Amniotic stem cell (primary cell): ENCODE measurements around the gene IPO5.
A peak's percentile ranks its signal among the peaks of the same experiment; 100 is the strongest.

Experiments
- DNase-seq: peaks from one replicate; lab custom pipeline; 2025; lab: John Stamatoyannopoulos, UW

The IPO5 gene

DNA sequence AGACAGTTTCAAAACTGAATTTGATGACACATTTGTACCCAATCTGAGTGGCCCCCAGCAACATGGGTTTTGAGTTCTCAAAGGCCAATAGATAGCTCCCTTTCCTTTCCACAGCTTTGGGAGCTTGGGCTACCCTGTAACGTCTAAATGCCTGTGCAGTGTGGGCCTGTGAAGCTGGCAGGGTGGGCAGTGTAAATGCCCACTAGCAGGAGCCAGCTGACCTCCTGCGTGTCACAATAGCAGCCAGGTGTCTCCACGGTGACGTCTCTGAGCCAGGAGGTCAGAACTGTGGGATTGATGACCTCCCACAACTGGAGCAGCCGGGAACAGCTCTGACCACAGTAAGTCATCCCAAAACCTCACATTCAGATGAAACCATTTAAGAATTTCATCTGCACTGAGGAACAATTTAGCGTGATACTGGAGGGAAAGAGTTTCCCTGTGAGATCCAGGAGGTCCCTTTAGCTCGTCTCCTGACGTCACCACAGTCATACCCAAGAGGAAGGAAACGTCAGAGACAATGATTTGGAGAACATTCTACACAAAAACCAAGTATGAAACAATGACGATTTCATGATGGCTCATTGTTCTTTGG lies at the start of gene IPO5:
Gene IPO5 (plus strand): TSS at position 300 of the 595 bp plus-strand sequence. CDS start 23,022 bp downstream, outside the sequence.
- no peak for DNase-seq

DNA sequence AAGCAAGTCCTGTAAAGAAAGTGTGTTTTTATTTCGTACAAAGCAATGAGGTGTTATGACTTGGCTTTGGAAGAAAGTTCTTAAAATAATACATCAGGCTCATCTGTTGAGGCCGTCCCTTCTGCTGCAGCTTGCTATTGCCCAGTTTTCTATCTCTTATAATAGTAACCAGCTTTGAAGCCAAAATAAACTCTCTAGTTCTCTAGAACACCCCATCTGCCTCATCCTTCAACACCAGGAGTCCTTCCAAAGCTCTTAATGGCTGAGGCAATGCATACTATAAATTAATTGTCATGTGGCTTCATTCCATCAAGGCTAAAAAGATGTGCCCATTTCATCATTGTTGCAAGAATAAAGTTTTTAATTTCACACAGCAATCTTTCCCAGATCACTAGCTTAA lies 49.4 kb upstream of the IPO5 start:
- DNase-seq, result no peak

DNA sequence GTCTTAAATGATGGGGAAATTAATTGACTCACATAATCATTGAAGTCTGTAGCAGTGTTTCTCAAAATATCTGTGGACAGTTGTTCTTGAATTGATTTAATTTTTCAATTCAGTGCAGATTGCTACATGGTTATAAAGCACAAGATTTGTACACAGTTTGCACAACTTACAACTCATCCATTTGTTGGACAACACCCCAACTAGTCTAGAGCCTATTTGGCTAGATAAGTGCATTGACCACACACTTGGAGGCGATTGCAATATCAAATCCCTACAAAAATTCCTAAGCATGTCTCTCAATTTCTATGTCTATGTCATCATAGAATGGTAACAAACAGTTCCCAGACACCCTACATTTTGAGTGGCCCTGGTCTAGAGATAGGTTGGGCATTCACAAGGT lies 48.0 kb upstream of the IPO5 start:
- no peak for DNase-seq

DNA sequence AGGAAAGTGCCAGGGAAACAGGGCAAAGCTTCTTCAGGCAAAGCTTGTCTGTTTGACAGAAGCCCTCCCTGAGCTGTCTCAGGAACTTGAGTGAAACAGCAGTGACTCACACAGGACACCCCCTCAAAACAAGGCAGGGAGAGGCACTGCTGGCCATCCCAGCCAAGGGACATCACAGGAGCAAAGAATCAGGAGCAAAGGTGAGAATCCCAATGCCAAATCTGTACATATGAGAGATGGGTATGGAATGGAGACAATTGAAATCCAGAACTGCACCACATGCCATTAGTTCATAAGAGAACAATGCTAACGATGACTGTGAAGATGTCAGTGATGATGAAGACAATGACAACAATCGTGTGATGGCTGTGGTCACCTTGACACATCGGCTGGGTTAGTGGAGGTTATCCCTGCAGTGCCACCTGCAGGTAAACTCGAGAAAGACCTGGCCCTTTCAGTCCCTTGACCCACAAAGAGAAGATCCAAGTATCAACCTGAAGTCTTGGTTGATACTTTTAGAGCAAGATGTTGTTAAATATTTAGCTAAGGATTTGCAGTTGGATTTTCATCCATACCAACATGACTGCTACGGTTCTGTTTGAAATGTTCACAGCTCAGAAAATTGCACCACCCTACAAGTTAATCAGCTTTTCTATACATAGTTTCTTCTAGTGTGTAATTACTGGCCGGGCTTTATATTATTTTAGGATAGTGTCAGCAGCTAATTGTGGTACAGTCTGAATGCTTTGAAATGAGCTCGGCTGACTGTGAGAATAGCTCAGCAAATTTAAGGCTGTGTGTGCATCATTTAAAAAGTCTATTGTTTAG lies 42.0 kb upstream of the IPO5 start:
- DNase-seq, result no peak

DNA sequence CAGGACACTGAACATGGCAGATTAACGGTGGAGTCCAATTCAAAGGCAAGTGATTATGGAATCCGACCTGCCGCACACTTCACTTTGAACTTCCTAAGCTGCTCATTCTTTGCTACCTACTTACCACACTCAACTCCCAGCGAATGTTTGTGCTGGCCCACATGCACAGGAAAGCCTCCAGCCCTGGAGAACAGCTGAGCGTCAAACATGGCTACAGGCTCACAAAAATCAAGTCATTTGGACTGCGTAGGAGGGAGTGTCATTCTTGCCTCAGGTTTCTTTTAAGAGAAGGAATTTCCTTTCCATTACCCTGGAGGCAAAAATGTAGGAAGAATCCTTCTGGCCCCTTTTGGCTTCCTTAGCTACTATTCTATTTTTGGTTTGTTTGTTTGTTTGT lies 41.3 kb upstream of the IPO5 start:
- no peak for DNase-seq

DNA sequence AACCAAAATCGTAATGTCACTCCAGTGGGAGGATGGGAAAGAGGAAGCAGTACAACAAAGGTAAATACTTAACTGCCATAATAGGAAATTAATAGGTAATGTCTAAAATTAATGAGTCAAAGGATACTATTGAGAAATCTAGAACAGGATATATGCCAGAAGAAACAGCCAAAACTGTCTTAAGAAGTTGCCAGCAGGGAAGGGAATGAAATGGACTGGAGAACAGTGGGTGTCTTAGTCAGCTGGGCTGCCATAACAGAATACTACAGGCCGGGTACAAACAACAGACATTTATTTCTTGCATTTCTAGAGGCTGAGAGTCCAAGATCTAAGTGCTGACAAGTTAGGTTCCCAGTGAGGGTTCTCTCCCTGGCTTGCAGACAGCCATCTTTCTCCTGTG lies 40.3 kb upstream of the IPO5 start:
- DNase-seq, result no peak

DNA sequence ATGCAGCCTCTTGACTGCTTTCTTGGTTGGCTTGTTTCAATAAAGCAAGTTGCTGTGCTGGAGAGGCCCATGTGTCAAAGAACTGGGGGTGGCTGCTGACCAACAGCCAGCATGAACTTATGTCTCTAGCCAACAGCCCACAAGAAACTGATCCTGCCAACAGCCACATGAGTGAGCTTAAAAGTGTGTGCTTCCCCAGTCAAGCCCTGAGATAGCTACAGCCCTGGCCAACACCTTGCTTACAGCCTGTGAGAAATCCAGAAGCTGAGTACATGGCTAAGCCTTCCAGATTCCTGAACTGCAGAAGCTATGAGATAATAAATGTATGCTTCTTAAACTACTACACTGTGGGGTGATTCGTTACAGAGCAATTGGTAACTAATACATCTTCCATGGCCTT lies 38.9 kb upstream of the IPO5 start:
- no peak for DNase-seq

DNA sequence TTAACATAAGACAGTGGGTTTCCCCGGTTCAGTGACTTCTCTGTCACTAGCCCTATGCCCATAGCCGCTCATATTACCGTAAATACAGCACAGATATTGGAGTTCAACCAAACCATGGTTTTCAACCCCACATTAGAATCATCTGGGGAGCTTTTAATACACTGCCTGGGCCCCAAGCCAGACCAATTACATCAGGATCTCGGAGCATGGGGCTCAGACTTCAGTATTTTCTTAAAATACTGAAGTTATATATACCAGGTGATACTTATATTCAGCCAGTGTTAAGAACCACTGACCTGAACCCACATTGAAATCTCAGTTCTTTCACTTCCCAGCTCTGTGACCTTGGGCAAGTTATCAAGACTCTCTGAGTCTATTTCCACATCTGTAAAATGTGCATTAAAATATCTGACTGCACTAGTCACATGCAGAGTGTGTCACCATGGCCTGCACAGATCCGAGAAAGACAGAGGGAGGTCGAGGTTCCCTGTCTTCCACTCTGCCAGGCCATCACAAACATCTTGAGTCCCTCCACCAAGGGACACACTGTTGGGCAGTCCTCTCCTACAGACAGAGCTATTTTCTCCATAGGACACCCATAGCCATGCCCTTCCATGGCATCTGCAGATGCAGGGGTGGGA lies 32.2 kb upstream of the IPO5 start:
- no peak for DNase-seq

DNA sequence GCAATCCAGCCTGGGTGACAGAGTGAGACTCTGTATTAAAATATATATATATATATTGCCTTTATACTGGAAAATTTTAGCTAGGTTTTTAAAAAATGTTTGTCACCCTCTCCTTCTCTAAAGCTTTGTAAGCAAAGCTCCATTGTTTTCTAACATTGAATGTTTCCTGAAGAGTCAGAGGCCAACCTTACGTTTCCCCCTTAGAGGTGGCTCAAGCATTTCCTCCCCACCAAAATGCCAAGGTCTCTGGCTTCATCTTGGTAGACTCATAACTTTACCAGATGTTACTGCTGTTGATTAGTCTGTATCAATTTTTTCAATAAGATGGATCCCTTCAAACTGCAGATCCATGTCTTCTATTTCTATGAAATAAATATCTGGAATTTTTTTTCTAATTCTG lies 25.2 kb upstream of the IPO5 start:
- no peak for DNase-seq

DNA sequence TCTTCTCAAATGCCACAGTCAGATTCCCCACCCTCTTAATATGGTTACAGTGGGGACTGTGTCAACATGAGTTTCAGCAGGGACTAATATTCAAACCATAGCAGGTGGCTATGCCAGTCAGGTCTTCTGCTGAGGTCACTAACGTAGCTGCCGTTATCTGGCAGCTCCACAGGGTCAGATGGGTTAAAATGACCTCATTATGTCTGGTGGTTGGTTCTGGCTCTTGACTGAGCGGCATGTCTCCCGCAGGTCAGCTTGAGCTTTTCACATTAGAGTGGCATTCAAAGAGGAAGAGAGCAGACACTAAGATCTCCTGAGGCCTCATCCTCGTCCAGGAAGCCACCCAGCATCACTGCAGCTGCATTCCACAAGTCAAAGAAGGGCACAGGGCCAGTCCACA lies 21.4 kb upstream of the IPO5 start:
- no peak for DNase-seq

DNA sequence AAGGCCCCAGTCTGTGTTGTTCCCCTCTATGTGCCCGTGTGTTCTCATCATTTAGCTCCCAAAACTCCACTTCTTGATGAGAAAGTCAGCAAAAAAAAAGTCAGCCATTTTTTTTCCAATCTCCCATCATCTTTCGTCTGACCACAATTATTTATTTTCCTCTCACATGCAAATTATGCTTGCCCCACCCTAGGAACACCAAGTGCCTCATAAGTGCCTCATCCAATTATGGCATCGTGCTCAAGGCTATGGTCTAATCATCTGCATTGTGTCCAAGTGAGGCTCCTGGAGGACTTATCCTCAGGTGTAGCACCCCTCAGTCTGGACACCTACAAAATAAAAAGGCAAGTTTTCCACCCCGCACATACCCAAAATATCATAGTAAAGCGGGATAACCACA lies 20.8 kb upstream of the IPO5 start:
- DNase-seq, result no peak

DNA sequence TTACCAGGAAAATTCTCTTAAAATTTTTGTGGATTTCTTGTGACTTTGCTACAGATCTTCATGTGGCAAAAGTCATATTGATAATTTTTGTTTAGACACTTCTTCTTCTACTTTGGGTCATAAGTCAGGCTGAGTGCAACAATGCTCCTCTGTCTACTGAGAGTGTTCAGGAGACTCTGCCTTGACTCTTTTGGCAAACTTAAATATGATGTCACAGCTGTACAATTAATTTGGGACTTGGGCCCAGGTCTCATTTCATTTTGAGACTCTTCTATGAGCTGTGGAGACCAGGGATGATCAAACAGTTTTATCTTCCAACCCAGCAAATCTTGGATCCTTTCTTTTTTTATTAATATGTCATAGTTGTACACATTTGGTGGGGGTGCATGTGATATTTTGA lies 19.7 kb upstream of the IPO5 start:
- DNase-seq, result no peak

DNA sequence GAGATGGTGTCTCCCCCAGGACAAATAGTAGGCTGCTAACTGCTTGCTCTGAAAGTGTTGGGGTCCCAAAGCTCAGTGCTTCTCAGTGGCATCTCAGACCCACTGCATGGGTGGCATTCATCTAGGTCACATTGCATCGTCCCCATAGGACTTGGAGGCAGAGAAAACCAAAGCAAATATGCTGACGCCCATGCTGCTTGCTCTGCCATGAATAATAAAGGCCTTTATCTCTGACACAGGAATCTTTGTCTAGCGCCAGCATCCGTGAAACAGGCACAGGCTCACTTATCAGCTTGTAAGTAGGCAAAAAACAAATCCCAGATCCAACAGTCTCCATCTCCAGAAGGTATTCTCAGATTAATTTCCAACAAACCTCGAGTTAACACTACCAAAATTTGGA lies 18.9 kb upstream of the IPO5 start:
- DNase-seq, result no peak

DNA sequence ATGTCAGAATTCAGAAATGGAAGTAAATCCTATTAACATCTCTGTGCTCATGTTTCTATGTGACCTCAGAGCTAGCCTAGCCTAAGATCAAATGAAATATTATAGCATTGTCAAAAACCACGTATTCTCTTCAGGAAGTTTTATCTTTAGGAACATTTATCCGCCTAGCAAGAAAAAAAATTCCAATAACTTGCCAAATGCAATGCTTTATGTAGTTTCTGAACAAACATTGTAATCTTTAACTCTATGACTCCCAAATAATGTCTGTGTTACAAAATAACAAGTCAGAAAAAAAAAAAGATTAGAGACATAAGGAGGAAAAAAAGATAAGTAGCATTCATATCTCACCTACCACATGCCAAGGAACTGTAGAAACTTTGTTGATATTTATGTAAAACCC lies 18.4 kb upstream of the IPO5 start:
- DNase-seq, result no peak

DNA sequence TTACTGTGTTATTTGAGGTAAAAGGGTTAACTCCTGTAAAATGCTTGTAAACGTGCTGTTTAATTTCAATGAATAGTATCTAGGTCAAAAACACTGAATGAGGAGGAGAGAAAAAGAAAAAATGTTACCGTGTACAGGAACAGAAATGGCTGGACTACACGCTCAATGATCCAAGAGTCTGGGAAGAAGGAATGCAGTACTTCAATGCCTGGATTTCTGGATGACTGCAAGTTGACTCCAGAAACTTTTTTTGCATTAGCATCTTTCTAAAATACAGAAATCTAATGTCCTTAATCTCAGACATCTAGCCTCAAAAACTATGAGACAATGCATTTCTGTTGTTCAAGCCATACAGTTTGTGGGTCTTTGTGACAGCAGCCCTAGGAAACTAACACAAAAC lies 17.4 kb upstream of the IPO5 start:
- no peak for DNase-seq

DNA sequence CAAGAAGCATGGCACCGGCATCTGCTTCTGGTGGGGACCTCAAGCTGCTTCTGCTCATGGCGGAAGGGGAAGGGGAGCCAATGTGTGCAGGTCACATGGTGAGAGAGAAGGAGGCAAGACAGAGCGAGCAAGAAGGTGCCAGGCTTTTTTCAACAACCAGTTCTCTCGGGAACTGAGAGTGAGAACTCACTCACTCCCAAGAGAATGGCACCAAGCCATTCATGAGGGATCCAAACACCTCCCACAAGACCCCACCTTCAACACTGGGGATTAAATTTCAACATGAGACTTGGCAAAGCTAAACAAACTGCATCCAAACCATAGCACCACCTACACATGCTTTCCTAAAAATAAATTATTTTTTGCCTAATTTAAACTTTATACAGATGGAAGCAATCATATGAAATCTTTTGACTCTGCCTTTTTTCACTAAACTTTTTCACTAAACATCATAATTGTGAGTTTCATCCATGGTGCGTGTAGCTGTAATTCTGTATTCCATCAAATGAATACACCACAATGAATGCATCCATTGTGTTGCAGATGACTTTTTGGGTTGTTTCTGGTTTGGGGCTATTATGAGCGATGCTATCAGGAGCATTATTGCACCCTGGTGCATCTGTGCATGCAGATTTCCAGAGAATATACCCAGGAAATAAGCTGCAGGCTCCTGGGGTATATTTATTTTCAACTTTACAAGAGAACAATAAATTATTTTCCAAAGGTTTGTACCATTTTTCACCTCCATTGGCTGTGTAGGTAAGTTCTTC lies 14.6 kb upstream of the IPO5 start:
- DNase-seq, result no peak

DNA sequence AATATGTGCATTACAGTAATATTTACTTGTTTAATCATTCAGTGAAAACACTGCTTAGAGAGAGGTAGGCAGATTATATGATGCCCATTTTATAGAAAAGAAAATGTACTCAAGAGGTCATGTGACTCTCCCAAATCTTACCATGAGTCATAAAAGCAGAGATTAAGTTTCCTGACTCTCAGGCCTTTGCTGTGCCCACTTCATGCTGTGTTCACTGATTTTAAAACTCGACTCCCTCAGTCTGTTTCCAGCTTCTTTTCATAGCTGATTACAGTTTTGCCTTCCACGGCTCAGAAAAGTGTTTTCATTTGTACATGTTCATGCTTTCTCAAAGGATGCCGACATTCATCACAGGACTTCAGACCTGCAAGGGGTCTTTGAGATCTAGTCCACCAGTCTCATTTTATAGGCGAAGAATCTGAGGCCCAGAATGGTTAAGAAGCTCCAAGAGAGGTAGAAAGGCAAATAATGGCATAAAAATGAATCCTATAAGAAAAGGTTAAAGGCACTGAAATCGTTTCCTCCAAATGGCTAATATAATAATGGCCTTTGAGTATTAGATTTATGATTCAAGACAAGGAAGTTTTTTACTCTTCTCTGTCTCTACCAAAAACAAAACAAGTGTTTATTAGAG lies 9.0 kb upstream of the IPO5 start:
- DNase-seq, result peak; percentile 9

DNA sequence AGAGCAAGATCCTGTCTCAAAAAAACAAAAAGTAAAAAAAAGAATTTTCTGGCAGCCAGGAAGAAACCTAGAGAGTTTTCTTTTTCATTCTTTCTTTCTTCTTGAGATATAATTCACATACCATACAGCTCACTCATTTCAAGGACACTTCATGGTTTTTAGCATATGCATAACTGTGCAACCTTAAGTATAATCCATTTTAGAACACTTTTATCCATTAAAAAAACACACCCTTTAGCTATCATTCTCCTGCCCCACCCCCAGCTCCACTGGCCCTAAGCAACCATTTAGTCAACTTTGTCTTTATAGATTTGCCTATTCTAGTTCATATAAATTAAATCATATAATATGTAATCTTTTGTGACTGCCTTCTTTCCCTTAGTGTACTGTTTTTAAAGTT lies 8.1 kb upstream of the IPO5 start:
- no peak for DNase-seq

DNA sequence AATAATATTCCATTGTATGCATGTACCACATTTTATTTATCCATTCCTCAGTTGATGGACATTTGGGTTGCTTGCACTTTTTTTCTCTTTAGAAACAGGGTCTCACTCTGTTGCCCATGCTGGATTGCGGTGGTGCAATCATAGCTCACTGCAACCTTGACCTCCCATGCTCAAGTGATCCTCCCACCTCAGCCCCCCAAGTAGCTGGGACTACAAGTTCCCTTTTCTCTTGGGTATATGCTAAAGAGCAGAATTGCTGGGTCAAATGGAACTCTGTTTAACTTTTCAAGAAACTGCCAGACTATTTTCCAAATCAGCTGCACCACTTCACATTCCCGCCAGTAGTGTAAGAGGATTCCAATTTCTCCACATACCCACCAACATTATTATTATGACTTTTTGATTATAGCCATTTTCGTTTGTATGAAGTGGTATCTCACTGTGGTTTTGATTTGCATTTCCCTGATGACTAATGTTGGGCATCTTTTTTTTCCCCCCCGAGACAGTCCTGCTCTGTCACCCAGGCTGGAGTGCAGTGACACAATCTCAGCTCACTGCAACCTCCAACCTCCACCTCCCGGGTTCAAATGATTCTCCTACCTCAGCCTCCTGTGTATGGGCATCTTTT lies 7.6 kb upstream of the IPO5 start:
- no peak for DNase-seq

DNA sequence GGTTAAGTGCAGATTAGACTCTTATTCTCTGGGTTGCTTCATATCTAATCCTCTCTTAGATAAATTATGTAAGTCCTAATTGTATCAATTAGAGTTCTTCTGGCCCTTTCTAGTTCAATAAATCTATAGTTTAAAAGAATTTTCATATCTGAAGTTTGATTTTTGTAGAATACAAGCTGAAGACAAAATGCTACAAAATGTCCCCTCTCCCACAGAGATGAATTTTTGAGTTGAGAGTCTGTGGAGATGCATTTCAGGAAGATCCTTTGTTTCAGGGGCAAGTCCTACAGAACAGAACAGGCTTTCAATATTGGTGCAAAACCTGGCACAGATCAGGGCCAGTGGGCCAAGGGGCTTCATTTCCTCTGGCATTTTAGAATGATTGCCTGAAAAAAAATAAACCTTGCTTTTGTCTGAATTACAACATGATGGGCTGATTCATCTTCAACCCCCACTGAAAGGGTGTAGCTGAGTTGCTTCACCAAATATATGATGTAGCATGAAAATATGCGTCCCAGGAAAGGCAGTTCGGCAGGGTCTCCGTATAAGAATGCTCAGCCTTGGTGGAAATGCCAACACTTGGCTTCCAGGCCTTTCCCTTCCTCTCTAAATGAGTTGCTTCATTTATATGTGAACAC lies 6.4 kb upstream of the IPO5 start:
- peak; percentile 63 for DNase-seq

DNA sequence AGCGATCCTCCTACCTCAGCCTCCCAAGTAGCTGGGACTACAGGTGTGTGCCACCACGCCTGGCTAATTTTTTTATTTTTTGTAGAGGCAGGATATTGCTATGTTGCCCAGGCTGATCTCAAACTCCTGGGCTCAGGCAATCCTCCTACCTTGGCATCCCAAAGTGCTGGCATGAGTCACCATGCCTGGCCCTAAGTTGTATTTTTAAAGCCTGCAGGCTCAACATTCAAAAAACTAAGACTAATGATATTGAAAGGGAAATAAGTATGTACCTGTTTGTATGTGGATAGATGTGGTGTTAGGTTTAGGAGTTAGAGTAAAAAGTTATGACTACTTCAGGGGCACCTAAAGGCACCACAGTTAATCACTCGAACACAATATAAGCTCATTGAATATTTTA lies 5.4 kb upstream of the IPO5 start:
- DNase-seq, result no peak
